ENCODE results near the gene NCKAP1.

NCKAP1 gene

GRCh38 chr2:183014005-183014404, 24.3 kb downstream of the NCKAP1 start:
- Histone ChIP-seq H3K27me3 (ENCODE audit: insufficient read depth, poor library complexity, severe bottlenecking) (peaks cover 9% of the 10 kb centered on the region), H3K4me3 (replicated peaks; ENCODE audit: insufficient read depth, low read length) (no peak overlapping the region), H3K27ac (replicated peaks) (no peak overlapping the region)
- DNase-seq (ENCODE audit: low read depth in 1 of 2, low spot score in 1 of 2), result no peak
- TF ChIP-seq SPI1 (IDR thresholded peaks at IDR 0.05; ENCODE audit: borderline replicate concordance, low read depth) (no peak), REST (IDR thresholded peaks at IDR 0.05; ENCODE audit: insufficient replicate concordance, low read depth) (no peak), GABPA (IDR thresholded peaks at IDR 0.05; ENCODE audit: low read depth) (no peak), POLR2AphosphoS5 (IDR thresholded peaks at IDR 0.05; ENCODE audit: low read depth) (no peak), CTCF (IDR thresholded peaks at IDR 0.05; ENCODE audit: insufficient read depth, low read length) (no peak)

GRCh38 chr2:183011743-183012142, 26.5 kb downstream of the NCKAP1 start:
- TF ChIP-seq GABPA (IDR thresholded peaks at IDR 0.05; ENCODE audit: low read depth), result no peak
- no peak for TF ChIP-seq SPI1 (IDR thresholded peaks at IDR 0.05; ENCODE audit: borderline replicate concordance, low read depth)
- no peak for TF ChIP-seq POLR2AphosphoS5 (IDR thresholded peaks at IDR 0.05; ENCODE audit: low read depth)
- TF ChIP-seq CTCF (IDR thresholded peaks at IDR 0.05; ENCODE audit: insufficient read depth, low read length), result no peak
- TF ChIP-seq REST (IDR thresholded peaks at IDR 0.05; ENCODE audit: insufficient replicate concordance, low read depth), result no peak
- no peak for DNase-seq (ENCODE audit: low read depth in 1 of 2, low spot score in 1 of 2)
- Histone ChIP-seq H3K27ac (replicated peaks) (no peak overlapping the region), H3K27me3 (ENCODE audit: insufficient read depth, poor library complexity, severe bottlenecking) (peaks cover 5% of the 10 kb centered on the region), H3K4me3 (replicated peaks; ENCODE audit: insufficient read depth, low read length) (no peak overlapping the region)

GRCh38 chr2:183010112-183010511, 28.1 kb downstream of the NCKAP1 start:
- Histone ChIP-seq H3K27me3 (ENCODE audit: insufficient read depth, poor library complexity, severe bottlenecking) (peaks cover 7% of the 10 kb centered on the region), H3K27ac (replicated peaks) (no peak overlapping the region), H3K4me3 (replicated peaks; ENCODE audit: insufficient read depth, low read length) (no peak overlapping the region)
- TF ChIP-seq GABPA (IDR thresholded peaks at IDR 0.05; ENCODE audit: low read depth) (no peak), CTCF (IDR thresholded peaks at IDR 0.05; ENCODE audit: insufficient read depth, low read length) (no peak), REST (IDR thresholded peaks at IDR 0.05; ENCODE audit: insufficient replicate concordance, low read depth) (no peak), POLR2AphosphoS5 (IDR thresholded peaks at IDR 0.05; ENCODE audit: low read depth) (no peak)
- DNase-seq (ENCODE audit: low read depth in 1 of 2, low spot score in 1 of 2), result no peak
